ENCODE measurements around the gene NKAIN2.

- no peak for TF ChIP-seq ZFX (IDR thresholded peaks at IDR 0.05)
- TF ChIP-seq, protein P1, sequence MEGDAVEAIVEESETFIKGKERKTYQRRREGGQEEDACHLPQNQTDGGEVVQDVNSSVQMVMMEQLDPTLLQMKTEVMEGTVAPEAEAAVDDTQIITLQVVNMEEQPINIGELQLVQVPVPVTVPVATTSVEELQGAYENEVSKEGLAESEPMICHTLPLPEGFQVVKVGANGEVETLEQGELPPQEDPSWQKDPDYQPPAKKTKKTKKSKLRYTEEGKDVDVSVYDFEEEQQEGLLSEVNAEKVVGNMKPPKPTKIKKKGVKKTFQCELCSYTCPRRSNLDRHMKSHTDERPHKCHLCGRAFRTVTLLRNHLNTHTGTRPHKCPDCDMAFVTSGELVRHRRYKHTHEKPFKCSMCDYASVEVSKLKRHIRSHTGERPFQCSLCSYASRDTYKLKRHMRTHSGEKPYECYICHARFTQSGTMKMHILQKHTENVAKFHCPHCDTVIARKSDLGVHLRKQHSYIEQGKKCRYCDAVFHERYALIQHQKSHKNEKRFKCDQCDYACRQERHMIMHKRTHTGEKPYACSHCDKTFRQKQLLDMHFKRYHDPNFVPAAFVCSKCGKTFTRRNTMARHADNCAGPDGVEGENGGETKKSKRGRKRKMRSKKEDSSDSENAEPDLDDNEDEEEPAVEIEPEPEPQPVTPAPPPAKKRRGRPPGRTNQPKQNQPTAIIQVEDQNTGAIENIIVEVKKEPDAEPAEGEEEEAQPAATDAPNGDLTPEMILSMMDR (conservative IDR thresholded peaks at IDR 0.05) = no peak
These were observed 491.0 kb downstream of the NKAIN2 start for GRCh38 chr6:124294574-124295200.

Measured in C4-2B (cell line).